Thyroid gland (tissue), 4 donors: ENCODE data around the gene CTDNEP1. TPM values are rescaled to one million over a fixed set of nuclear protein-coding genes. Genes with fewer than 3 reads are reported as not detected.

Experiments used
- DNase-seq, 2 donors: peaks; one replicate each; pipeline ENCODE4 v3.0.0-alpha.2; 2019
- H3K27ac ChIP-seq, 3 donors: fragments of 200-600 bp; sonication (generic); 1 replicate in 2 of 3; 2 replicates in 1 of 3; pipeline ENCODE4 v1.5.1; 2016 to 2019; ENCODE audit warnings: mild to moderate bottlenecking in 1 of 3, moderate library complexity in 1 of 3
- H3K27me3 ChIP-seq: fragments of 200-600 bp; sonication (generic); one replicate; pipeline ENCODE4 v1.5.1; 2019
- H3K36me3 ChIP-seq, 2 donors: fragments of 200-600 bp; sonication (generic); one replicate each; pipeline ENCODE4 v1.5.1; 2016 to 2019
- H3K4me1 ChIP-seq, 2 donors: fragments of 200-600 bp; sonication (generic); one replicate each; pipeline ENCODE4 v1.5.1; 2017 to 2019
- H3K4me3 ChIP-seq, 3 donors: fragments of 200-600 bp; sonication (generic); replicated peaks in 1 of 3; 1 replicate in 2 of 3; 2 replicates in 1 of 3; pipeline ENCODE4 v1.5.1; 2016; ENCODE audit warnings: mild to moderate bottlenecking in 1 of 3
- H3K9me3 ChIP-seq: fragments of 200-600 bp; sonication (generic); one replicate; pipeline ENCODE4 v1.5.1; 2017
- POLR2A ChIP-seq, 2 donors: fragments of 450-650 bp; IDR thresholded peaks; one replicate each; pipeline ENCODE4 v1.6.1; 2017; ENCODE audit warnings: antibody characterized with exemption in 2 of 2, mild to moderate bottlenecking in 2 of 2, moderate library complexity in 1 of 2
- WGBS, 2 donors: methylation state at CpG; one replicate each; pipeline ENCODE4 v1.1.5; 2017; 5-methylcytosine and 5-hydroxymethylcytosine counted together
- intact Hi-C: fragments of 100-400 bp; cut with DNase I; formaldehyde crosslinking; loops from one replicate; pipeline ENCODE4 v1.15.1; 2023
- total RNA-seq, 4 donors: library from RNA; depleted of rRNA; stranded (reverse); fragments of >200 nt; gene quantifications; one replicate each; pipeline ENCODE4 v1.2.3, GENCODE V29; 2016
- TF ChIP-seq, protein P1 (sequence below), 6 experiments: fragments of 200-600 bp in 3 of 6; fragments of 450-650 bp in 3 of 6; sonication (generic) in 3 of 6; IDR thresholded peaks; one replicate each; pipeline ENCODE4 v1.5.1; 2016 to 2019; ENCODE audit warnings: antibody characterized with exemption in 6 of 6, mild to moderate bottlenecking in 2 of 6, inconsistent platforms in 1 of 6, moderate library complexity in 1 of 6

Gene CTDNEP1
- total RNA-seq, 4 donors from 2014 or later, result 35.1 to 70.4 (median 48.4) TPM

DNA sequence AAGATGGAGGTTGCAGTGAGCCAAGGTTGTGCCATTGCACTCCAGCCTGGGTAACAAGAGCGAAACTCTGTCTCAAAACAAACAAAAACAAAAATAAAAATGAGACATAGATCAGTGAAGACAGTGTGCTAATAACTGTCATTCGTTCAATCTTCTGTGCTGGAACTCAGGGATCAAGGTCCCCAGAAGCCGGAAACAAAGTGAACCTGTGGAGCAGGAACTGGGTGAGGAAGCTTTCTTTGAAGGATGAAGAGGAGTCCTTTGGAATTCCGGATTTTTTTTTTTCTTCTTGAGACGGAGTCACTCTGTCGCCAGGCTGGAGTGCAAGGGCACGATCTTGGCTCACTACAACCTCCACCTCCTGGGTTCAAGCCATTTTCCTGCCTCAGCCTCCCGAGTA is 27.9 kb upstream of the CTDNEP1 start:
- H3K27ac ChIP-seq, result no peak overlapping the region
- no peak overlapping the region for H3K4me3 ChIP-seq
- H3K4me1 ChIP-seq, result peaks cover 16 to 23% of the 10 kb centered on the region in 2 donors
- TF ChIP-seq, protein P1, sequence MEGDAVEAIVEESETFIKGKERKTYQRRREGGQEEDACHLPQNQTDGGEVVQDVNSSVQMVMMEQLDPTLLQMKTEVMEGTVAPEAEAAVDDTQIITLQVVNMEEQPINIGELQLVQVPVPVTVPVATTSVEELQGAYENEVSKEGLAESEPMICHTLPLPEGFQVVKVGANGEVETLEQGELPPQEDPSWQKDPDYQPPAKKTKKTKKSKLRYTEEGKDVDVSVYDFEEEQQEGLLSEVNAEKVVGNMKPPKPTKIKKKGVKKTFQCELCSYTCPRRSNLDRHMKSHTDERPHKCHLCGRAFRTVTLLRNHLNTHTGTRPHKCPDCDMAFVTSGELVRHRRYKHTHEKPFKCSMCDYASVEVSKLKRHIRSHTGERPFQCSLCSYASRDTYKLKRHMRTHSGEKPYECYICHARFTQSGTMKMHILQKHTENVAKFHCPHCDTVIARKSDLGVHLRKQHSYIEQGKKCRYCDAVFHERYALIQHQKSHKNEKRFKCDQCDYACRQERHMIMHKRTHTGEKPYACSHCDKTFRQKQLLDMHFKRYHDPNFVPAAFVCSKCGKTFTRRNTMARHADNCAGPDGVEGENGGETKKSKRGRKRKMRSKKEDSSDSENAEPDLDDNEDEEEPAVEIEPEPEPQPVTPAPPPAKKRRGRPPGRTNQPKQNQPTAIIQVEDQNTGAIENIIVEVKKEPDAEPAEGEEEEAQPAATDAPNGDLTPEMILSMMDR (IDR thresholded peaks at IDR 0.05), result no peak
- TF ChIP-seq POLR2A (IDR thresholded peaks at IDR 0.05), result no peak
- H3K36me3 ChIP-seq, result no peaks in the 10 kb centered on the region
- H3K27me3 ChIP-seq, result no peaks in the 10 kb centered on the region
- intact Hi-C loops, result no loop called here
- no peaks in the 10 kb centered on the region for H3K9me3 ChIP-seq
- 87 to 89% methylated on average over 8 of the region's 8 CpGs for WGBS, 2 donors
- no peak for DNase-seq

DNA sequence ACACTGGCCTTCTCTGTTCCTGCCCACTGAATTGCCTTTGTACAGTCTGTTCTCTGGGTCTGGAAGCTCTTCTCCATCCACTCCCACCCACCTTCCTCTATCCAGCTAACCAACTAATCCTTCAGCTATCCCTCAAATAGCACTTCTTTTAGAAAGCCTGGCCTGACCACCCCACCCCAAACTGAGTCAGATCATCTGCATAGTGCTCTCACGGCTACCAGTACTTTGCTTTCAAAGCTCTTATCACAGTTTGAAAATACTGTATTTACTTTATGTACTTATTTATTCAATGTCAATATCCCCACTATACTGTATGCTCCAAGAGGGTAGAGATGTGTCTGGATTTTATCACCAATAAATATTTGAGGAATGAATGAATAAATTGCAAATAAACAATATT is 15.2 kb upstream of the CTDNEP1 start:
- intact Hi-C loops, result no loop called here
- TF ChIP-seq POLR2A (IDR thresholded peaks at IDR 0.05), result no peak
- TF ChIP-seq, protein P1 (IDR thresholded peaks at IDR 0.05), result no peak
- Histone ChIP-seq H3K27me3 (no peaks in the 10 kb centered on the region), H3K4me1 (peaks cover 0 to 7% of the 10 kb centered on the region in 2 donors), H3K9me3 (no peaks in the 10 kb centered on the region), H3K36me3 (no peaks in the 10 kb centered on the region), H3K27ac (no peak overlapping the region), H3K4me3 (no peak overlapping the region)
- 77 to 81% methylated on average over 1 of the region's 1 CpG for WGBS, 2 donors
- DNase-seq, result no peak

- Histone ChIP-seq H3K27me3 (no peaks in the 10 kb centered on the region), H3K36me3 (peaks cover 4 to 5% of the 10 kb centered on the region in 2 donors), H3K4me1 (peaks cover 9 to 28% of the 10 kb centered on the region in 2 donors), H3K4me3 (peak overlapping the region in 1 of 3 donors; percentile 68), H3K9me3 (no peaks in the 10 kb centered on the region), H3K27ac (peak overlapping the region in 2 of 3 donors; percentile 44 to 69)
- intact Hi-C loops, result no loop called here
- DNase-seq, result no peak
- 63 to 65% methylated on average over 4 of the region's 4 CpGs for WGBS, 2 donors
- TF ChIP-seq POLR2A (IDR thresholded peaks at IDR 0.05), result no peak
- TF ChIP-seq, protein P1 (IDR thresholded peaks at IDR 0.05), result no peak
Observed at GRCh38 chr17:7263801-7264078, 12.2 kb upstream of the CTDNEP1 start.

DNA sequence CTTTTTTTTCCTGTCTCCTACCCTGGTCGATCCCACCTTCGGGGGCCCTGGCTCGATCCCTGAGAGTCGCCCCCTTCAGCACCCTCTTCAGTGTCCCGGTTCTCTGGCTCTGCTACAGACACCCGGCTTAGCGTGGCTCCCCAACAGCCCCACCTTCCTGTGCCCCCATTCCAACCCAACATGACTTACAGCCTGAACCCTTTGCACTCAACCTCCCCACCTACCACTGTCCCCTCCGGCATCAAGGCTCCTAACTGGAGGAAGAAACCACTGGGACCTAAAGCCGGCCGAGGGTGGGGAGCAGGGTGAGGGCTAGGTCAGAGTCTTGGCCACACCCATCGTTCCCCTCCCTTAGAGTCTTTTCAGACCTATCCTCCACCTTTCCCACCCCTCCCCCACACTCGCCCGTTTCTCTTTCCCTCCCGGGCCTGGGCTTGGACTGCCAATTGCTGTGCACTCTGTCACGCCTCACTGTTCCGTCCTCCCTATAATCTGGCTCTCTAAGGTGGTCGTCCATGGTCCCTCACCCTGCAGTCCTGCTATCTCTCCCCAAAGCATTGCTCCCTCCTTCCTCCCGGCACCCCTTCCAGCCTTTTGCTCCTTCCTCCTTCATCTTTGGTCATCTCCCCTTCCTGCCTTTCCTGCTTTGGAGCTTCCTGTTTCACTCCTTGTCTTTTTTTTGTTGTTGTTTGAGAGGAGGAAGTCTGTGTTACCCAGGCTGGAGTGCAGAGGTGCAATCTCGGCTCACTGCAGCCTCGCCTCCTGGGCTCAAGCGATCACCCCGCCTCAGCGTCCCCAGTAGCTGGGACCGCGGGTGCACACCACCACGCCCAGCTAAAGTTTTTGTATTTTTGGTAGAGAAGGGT is 11.6 kb upstream of the CTDNEP1 start:
- peak in 1 of 2 donors; percentile 14 for TF ChIP-seq POLR2A (IDR thresholded peaks at IDR 0.05)
- TF ChIP-seq, protein P1 (IDR thresholded peaks at IDR 0.05), result no peak
- H3K36me3 ChIP-seq, result peaks cover 7% of the 10 kb centered on the region in 2 donors
- DNase-seq, result peak; percentile 82 to 85
- WGBS, 2 donors, result 10 to 11% methylated on average over 26 of the region's 26 CpGs
- peaks cover 9 to 28% of the 10 kb centered on the region in 2 donors for H3K4me1 ChIP-seq
- peak overlapping the region; percentile 68 to 83 (median 70) for H3K4me3 ChIP-seq
- H3K9me3 ChIP-seq, result no peaks in the 10 kb centered on the region
- intact Hi-C loops, result no loop called here
- no peaks in the 10 kb centered on the region for H3K27me3 ChIP-seq
- peak overlapping the region; percentile 44 to 75 (median 69) for H3K27ac ChIP-seq
